RKO (cell line): Measurements from ENCODE around the gene FKBP9.
"Not testable (repeated sequence)": the region's sequence is repeated elsewhere in the genome, so short reads cannot be mapped to it uniquely, and the experiment has no call there.

Experiments
- DNase-seq: peaks from one replicate; pipeline ENCODE4 v3.0.0-alpha.2; 2016; ENCODE audit warnings: low spot score

Gene FKBP9

DNA sequence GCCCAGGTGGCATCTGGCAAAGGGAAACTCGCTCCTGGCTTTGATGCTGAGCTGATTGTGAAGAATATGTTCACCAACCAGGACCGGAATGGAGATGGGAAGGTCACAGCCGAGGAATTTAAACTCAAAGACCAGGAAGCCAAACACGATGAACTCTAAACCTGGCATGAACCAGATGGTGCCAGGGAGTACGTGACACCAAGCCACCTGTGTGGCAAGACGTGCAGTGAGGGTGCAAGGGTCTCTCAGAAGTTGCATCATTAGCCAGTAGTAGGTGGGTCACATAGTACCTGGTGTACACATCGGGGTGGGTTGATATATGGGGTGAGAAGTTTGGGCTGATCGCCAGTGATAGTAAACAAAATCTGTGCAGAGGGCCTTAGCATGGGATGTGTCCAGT, 48.0 kb downstream of the FKBP9 start:
- not testable (repeated sequence) for DNase-seq

DNA sequence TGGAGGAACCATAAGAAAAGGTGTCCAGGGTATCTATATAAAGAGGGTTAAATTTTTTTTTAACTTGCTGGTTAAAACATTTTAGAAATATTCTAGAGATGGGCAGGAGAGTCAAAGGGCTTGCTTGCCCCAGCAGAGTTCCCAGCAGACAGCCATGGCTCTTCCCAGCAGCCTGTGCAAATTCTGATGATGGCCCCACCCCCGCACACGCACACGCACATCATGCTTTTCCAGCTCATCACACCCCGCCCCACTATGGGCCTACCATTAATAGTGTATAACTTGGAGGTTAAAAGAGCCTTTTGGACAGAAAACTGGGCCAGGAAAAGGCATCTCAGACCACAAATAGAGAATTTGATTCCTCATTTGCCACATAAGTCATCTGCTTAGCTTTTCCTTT, 48.5 kb downstream of the FKBP9 start:
- not testable (repeated sequence) for DNase-seq

DNA sequence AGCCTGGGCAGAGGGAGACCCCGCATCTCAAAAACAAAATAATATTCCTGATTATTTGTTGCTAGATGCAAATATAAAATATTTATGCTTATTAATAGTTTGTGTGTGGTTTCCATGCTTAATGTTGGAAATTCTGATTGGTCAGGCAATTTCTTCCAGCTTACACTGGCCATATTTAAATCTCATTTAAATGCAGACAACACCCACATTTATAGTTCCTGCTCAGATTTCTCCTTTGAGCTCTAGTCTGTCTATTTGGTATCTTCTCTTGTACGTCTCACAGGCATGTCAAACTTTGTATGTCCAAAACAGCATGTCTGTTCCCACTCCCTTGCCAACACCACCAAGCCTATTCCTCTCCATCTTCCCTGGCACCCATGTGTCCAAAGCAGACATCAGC, 52.5 kb downstream of the FKBP9 start:
- DNase-seq = no peak

DNA sequence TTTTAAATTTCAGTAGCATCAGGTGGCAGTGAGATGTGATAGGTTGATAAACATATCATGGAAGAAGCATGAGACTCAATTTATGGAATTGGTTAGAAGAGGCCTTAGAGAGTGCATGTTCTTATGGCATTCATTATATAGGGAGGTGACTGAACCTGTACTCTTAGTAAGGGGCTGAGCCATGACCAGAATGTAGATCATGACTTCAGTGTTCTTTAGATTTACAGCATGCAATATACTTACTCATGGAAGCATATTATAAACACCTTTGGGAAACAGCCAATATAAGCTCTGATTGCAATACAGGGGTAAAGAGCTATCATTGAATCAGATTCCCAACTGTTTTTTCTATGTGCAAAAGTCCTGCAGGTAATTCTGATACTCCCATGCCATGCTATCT, 55.1 kb downstream of the FKBP9 start:
- no peak for DNase-seq

DNA sequence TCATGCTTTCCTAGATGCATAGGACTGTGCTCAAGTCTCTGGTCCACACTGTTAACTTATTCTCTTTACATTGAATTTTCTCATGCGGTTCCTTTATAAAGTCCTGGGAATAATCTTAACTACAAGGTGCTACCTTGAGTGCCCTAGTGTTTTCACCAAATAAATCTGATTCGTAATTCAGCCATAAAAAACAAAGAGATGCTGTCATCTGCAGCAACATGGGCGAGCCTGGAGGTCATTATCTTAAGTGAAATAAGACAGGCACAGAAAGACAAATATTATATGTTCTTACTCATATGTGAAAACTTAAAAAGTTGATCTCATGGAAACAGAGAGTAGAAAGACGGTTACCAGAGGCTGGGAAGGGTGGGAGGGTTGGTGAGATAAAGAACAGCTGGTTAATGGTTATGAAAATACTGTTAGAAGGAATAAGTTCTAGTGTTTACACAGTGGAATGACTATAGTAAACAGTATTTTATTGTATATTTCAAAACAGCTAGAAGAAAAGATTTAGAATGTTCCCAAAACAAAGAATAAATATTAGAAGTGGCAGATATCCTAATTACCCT, 67.0 kb downstream of the FKBP9 start:
- no peak for DNase-seq

DNA sequence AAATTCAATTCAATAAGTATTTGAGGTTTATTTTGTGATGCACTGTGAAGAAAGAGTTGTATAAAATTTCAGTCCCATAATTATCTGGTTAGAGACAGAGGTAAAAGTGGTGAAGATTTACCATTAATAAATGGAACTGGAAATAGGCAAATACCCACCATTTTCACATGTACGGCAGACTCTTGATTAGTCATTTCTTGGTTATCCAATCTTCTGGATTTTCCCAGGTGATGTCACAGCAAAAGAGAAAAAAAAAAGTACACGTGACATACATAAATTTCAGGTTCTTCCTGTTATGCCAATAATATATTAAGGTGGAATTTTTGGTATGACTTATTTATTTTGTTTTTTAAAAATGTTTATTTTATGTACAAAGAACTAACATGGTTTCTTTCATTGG, 78.5 kb downstream of the FKBP9 start:
- no peak for DNase-seq

DNA sequence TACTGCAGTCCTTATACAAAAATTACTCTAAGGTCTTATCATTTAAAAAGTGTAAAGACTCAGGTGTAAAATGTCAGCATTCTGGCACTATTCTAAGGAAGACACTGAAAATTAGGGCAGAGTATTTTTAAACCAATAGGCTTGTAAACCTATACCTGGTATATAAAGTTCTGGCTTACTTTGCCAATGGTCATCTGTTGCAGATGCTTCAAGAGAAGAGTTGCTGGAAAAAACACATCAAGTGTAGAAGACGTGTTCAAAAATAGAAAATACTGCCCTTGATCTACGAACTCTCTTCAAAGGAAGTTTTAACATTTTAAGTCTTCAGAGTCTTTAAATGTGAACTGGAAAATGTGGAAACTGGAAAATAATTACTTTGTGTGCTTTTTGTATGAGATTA, 81.4 kb downstream of the FKBP9 start:
- no peak for DNase-seq

DNA sequence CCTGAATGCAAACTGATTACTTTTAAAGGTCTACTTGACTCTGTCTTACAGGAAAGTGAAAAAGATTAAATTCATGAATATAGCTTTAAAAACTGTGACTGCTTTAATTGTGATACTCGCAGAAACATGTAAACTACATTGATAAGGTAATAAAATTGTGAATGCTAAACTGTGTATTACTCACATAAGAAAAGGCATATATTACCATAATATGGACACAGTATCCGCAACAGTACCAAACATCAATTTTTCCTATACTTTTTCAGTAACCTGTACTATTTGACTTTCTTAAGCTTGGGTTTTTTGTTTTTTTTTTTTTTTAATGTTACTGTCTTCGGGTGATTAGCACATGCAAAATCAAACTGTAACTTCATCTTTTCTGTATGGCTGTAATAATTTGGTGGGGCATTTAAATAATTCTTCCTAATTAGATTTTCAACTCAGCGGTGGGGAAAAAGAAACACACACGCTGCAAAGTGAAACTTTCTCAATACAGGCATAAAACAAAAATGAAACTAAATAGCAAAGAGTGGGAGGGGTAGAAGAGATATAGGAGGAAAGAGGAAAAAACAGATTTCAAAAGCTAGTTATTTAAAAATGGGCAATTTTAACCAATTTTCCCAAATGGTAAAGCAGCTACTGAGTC, 82.1 kb downstream of the FKBP9 start:
- no peak for DNase-seq

DNA sequence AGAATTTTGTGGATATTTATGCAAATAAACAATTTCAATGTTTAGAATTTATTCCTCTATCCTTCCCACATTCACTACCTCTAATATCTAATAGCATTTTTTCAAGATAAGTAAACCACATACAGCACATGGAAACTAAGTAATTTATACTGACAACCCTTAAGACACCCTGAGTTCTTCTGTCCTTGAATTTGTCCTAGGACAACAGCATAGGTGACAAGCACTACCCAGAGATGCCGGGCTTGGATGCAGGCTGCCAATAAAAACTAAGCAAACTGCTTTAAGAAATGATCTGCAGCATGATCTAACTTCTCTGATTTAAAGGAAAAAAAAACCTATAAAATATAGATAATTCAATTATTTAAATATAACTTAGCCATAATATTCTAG, 82.7 kb downstream of the FKBP9 start:
- no peak for DNase-seq

DNA sequence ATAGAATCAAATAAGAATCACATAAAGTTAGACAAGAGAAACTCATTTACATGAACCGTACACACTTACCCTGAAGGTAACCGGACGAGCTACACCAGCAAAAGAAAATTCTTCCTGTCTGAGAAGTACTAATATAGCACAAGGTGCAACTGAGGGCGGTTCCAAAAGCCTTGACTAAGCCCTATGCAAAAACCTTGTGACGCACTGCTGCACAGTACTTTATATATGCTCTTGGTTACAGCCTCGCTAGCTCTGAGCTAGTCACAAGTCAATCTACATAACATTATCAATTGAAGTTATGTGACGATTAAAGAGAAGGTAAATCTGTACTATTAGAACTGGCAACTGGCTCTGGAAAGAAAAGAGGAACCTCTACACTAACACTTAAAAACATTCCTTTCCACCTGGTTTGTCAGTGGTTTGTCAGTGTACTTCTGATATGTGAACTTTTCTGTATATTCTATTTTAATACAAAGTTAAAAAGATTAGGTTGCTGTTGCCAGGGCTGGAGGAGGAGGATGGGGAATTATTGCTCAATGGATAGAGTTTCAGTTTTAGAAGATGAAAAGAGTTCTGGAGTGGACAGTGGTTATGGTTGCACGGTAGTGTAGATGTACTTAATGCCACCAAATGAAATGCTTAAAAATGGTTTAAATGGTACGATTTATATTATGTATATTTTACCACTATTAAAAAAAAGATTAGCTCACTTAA, 83.7 kb downstream of the FKBP9 start:
- DNase-seq = no peak

DNA sequence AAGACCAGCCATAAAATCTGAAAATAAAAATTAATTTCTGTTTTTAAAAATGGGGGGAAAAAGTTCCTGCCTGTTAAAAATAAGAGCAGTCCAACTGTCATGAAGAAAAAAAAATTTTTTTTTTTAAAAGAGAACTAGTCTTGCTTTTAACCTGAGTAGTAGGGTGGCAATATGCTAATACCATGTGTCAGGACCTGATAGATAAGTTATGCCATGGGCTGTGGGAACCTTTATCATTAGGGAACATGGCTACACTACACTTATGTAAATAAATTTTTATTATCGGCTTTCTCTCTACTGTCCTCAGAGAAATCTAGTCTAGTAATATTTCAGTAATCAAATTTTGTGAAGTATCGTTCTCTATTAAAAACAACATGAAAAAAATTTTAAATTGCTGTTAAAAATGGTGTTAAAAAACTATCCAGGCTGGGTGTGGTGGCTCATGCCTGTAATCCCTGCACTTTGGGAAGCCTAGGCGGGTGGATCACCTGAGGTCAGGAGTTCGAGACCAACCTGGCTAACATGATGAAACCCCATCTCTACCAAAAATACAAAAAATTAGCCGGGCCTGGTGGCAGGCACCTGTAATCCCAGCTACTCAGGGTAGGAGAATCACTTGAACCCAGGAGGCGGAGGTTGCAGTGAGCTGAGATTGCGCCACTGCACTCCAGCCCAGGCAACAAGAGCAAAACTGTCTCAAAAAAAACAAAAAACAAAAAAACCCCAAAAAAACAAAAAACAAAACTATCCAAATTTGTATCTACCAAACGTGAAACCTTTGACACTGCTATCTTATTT, 84.6 kb downstream of the FKBP9 start:
- no peak for DNase-seq

DNA sequence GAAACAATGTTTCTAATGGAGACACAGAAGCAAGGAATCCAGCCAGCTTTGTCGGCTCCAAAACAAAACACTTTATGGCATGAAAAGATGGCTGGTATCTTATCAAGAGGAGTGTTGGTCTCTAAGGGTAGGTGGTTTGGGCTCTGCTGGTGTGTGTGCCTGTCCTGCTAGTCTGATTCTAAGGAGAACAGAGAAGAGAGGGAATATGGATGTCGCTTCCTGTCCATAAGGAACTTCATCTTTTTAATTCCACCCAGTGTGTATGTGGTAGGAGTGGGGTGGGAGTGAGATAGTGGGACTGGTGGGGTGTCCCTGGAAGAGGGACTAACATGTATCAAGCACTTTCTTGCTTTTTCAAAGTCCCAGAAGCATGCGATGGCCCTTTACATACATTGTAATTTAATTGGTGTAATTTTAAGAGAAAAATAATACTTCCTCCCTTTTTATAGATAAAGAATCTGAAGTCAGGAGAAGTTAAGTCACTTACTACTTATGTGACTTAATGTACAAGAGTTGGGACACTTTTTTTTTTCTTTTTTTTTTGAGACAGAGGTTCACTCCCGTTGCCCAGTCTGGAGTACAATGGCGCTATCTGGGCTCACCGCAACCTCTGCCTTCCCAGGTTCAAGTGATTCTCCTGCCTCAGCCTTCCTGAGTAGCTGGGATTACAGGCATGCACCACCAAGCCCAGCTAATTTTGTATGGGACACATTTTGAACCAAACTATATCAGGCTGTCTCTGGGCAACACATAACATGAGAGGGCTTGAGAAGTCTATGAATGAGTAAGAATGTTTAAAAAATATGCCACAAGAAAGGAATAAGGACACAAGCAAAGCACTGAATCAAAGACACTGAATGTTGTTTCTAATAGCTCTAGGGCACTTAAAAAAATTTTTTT, 86.5 kb downstream of the FKBP9 start:
- DNase-seq = no peak

DNA sequence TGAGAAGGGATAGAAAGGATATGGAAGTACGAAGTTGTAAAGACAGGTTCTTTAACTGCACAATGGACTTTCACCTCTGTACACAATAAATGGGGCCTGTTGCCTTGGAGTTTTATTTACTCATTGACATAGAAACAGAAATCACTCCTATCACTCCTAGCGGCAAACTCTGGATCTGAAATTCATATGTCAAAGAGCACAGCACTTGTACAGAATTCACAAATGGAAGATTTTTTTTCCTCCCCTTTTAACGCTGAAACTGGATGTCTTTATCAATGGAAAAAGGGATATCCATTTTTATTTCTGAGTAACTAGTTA, 87.1 kb downstream of the FKBP9 start:
- no peak for DNase-seq

DNA sequence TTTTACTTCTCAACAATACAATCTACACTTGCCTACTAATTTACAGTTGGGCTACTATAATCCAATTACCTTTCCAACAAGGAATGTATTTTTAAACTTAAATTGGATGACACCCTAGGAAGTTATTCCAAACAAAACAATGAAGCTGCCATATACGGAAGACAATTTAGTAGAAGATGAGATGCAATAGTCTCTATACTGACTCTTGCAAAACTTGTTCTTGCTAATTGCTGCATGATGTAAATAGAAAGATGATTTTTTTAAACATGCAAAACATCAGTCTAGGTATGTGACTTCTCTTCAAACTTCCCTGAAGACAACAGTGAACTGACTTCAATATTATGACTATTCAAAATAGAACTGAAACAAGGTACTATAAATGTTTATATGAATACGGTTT, 87.7 kb downstream of the FKBP9 start:
- no peak for DNase-seq

DNA sequence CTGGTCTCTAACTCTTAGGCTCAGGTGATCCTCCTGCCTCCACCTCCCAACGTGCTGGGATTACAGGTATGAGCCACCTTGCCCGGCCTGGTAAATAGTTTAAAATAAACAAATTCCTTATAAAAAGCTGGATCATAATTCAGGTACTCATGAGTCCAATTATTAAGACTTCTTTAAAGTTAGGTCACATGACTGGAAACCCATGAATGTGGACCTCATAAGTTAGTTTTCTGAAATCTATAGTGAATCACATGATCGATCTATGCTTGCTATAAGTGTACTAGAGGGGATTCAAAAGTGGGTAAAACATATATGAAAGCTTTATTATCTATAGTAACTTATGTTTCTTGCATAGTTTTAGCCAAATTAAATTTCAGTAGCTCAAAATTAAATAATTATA, 91.0 kb downstream of the FKBP9 start:
- no peak for DNase-seq

DNA sequence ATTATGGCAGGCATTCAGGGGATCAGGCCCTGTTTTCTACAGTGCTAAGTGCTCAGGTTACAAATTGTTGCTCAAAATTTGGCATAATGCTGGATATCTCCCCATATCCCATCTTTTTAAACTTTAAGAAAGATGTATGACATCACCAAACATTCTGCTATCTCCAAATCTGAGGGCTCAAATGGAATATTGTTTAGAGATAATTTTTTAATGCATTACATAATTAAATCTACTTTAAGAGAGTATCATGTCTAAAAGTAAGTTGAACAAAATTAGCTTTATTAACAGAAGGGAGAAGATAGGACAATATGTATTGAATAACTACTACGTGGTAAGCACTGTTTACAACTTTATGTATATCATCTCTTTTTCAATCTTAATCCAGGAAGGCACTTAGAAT, 91.5 kb downstream of the FKBP9 start:
- no peak for DNase-seq

DNA sequence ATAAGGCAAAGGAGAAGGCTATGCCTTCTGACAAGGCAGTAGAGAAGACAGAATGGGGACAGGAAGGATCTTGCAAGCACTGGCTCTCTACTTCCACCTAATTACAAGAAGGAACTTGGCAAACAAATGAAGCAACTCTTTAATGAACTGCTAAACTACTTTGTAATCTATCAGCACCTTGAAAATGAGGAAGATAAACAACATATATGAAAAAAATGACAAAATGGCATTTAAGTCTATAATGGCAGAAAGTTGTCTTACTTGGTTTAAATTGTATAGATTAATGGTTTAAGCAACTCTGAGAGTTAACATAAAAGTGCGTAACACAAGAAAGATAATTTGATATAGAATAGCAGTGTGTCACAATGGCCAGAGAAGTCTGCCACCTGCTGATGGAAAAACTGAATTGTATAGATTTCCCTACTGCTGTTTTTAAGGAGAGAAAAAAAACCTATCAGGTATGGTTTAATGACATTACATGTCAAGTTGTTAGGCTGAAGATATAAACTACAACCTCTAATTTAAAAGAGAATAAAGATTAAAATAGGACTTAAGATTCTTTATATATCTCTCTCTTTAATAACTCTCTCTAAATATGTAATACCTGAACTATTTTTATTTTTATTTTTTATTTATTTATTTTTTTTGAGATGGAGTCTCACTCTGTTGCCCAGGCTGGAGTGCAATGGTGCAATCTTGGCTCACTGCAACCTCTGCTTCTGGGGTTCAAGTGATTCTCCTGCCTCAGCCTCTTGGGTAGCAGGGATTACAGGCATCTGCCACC, 93.5 kb downstream of the FKBP9 start:
- DNase-seq = peak; percentile 60

DNA sequence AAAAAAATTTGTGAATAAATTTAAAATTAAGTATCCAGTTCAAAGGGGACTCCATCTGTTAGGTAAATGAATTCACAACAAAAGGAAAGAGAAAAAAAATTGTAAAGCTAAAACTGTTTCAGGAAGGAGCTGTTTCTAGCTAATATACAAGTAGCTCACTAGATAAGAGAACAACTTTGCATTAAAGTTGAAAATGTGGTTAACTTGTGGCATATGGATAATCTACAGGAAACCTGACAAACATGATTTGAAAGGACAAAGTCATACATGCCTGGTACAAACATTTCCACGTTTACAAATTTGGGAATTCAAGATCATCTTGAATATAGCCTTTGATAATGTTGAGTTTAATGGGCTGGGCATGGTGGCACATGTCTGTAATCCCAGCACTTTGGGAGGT, 96.5 kb downstream of the FKBP9 start:
- no peak for DNase-seq

DNA sequence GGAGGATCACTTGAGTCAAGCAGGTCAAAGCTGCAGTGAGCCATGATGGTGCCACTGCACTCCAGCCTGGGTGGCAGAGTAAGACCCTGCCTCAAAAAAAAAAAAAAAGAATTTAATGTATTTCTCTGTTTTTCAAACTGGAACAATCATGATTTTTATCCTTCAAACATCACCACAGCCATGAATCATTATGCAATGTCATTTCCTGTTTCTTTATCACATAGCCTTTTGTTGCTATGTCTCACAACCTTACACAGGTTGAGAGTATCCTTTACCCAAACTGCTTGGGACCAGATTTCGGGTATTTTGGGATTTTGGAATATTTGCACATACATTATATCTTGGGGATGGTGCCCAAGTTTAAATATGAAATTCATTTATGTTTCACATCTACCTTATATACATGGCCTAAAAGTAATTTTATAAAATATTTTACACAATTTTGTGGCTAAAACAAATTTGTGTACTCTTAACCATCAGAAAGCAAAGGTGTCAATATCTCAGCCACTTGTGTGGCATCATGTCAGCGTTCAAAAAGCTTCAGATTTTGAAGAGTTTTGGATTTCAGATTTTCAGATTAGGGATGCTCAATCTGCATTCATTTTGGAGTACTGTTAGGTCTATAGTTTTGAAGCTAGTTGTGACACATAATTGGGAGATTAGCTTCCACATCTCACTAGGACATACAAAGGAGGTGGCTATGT, 97.2 kb downstream of the FKBP9 start:
- peak; percentile 57 for DNase-seq

DNA sequence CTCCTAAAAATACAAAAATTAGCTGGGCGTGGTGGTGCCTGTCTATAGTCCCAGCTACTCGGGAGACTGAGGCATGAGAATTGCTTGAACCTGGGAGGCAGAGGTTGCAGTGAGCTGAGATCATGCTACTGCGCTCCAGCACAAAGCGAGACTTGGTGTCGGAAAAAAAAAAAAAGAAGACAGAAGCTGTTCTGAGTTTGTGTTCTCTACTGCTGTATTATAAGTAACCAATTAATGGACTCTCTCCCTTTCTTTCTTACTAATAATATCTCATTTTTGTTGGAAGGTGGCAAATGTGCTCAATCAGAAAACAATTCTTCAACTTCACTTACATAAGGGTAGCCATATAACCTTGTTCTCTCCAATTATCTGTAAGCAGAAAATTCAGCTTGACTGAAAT, 97.9 kb downstream of the FKBP9 start:
- DNase-seq = no peak
